IPS-NIHi11 (cell line): Measurements from ENCODE around the gene TPK1.

Experiments
- DNase-seq: peaks from one replicate; pipeline ENCODE4 v3.0.0; 2012; ENCODE audit warnings: mixed read lengths, low spot score

The TPK1 gene

DNA sequence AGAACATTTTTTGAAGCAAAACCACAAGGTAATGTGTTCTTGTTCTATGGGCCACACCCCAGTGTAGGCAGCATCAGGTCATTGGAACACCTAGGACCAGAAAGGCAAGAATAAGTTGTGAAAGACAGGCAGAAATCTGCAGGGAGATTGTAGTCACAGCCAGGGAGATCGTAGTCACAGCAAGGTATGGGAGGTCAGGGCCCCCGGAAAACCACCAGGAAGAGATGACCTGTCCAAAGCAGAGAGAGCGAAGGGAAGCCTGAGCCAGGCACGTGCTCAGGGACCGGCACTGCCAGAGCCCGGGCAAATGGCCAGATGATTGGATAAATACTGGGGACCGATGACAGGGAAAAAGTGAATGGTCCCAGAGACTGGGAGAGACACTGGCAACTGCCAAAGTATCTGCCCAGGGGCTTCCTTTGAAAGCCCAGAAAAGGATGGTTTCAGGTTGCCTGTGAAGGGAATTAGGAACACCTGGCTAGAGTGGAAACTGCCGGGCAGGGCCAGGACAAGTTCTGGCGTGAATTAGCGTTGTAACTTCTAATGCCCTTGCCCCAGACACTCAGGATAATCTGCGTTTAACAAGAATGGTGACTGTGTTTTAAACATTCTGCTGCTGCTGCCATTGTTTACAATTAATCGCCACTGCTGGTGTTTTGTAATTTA, 428.5 kb downstream of the TPK1 start:
- peak; percentile 17 for DNase-seq

DNA sequence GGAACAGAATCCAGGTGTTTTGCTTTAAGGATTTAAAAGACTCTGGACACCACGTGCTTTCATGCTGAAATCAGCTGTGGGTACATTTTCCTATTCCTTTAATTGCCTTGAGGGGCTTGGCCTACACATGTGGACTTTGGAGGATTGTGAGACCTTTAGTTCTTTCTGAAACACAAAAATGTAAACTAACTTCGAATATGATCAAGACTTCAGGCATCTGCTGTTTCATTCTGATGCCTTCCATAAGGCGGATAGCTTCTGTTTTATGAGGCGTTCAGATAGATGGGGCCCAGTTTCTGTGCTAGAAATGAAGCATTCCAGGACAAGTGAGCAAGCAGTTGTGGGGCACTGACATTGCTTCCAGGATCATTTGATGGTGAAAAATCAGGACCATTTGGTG, 430.9 kb downstream of the TPK1 start:
- no peak for DNase-seq

DNA sequence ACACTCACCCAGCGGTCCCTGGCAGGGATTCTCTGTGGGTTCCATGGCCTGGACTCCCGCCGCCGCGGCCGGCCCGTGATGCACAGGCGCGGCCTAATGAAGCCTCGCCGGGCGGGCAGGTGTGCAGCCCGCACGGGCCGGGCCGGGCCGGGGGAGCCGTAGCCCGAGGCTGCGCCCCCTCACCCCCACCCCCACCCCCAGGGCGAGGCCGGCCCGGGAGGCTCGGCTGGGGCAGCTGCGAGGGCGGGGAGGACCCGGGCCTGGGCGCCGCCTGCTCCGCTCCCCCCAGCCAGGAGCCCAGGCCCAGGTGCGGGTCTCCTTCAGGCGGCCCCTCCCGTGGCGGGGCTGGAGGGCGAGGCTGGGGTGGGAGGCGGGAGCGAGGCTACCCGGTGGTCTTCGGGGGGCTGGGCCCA, 432.2 kb downstream of the TPK1 start, which contains the start of gene NOBOX:
TSS of gene NOBOX (minus strand) at position 45 of the 413 bp plus-strand sequence.
- no peak for DNase-seq

GRCh38 chr7:144403102-144403501, 432.8 kb downstream of the TPK1 start:
- DNase-seq = no peak
